Measurements from ENCODE around the gene PRRG1. TPM values are rescaled to one million over a fixed set of nuclear protein-coding genes. Genes with fewer than 3 reads are reported as not detected.
"Not testable (repeated sequence)": the region's sequence is repeated elsewhere in the genome, so short reads cannot be mapped to it uniquely, and the experiment has no call there.

The PRRG1 gene
- total RNA-seq, 2 experiments from 2014 or later = not detected

GRCh38 chrX:37371578-37371991, 22.4 kb downstream of the PRRG1 start:
- ChIA-PET CTCF (no interaction called here), POLR2A (no interaction called here)

- CTCF ChIA-PET = no interaction called here
- POLR2A ChIA-PET = no interaction called here
Observed at GRCh38 chrX:37378404-37378803, 29.2 kb downstream of the PRRG1 start.

DNA sequence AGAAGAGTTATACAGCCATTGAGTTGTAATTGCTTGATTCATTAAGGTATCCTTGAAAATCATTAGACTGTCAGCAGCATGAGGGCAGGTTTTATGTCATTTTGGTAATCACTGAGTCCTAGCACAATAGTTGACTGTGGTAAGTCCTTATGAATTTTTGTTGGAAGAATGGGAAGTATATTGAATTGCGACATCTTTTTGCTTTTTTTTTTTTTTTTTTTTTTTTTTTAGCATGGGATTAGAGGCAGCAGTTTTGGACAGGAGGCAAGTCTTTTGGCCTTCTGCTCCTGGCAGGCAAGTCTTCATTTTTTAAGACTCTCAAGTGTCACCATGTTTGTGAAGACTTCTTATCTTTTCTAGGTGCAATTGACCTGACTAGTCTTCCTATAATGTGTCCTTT, 29.7 kb downstream of the PRRG1 start:
- ChIA-PET CTCF (no interaction called here), POLR2A (no interaction called here)

GRCh38 chrX:37380256-37380655, 31.1 kb downstream of the PRRG1 start:
- ChIA-PET CTCF (no interaction called here), POLR2A (no interaction called here)

DNA sequence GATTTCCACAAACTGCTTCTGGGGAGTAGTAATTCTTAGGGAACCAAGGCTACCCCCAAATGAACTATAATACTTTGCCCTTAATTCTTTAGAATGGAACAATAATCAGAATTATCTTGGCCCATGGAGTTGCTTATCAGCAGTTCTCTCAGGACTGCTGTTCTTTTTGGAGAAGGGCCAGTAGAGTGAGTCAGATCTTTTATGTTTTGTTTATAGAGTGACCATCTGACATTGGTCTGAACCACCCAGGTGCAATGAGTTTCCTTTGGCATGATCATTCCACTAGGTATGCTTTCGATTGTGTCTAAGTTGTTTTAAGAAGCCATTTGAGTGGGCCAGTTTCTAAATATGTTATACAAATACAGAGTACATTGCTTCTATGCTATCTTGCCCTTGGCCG, 31.8 kb downstream of the PRRG1 start:
- CTCF ChIA-PET = no interaction called here
- POLR2A ChIA-PET = no interaction called here

GRCh38 chrX:37383313-37383712, 34.1 kb downstream of the PRRG1 start:
- CTCF ChIA-PET = no interaction called here

DNA sequence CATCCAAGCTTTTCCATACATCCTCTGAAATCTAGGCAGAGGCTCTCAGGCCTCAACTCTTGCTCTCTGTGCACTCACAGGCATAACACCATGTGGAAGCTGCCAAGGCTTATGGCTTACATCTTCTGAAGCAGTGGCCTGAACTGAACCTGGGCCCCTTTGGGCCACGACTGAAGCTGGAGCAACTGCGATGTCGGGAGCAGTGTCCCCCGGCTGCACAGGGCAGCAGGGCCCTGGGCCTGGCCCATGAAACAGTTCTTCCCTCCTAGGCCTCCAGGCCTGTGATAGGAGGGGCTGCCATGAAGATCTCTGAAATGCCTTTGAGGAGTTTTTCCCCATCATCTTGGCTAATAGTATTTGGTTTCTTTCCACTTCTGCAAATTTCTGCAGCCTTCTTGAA, 39.2 kb downstream of the PRRG1 start:
- ChIA-PET CTCF (no interaction called here), POLR2A (no interaction called here)

More at GRCh38 chrX:37383313-37383712, 34.1 kb downstream of the PRRG1 start:
- POLR2A ChIA-PET = no interaction called here

- POLR2A ChIA-PET = no interaction called here
- CTCF ChIA-PET = no interaction called here
Observed at GRCh38 chrX:37405956-37406355, 56.8 kb downstream of the PRRG1 start.

- CTCF ChIA-PET = no interaction called here
- POLR2A ChIA-PET = no interaction called here
Observed at GRCh38 chrX:37407736-37408135, 58.6 kb downstream of the PRRG1 start.

- ChIA-PET CTCF (no interaction called here), POLR2A (no interaction called here)
Observed at GRCh38 chrX:37409278-37409677, 60.1 kb downstream of the PRRG1 start.

GRCh38 chrX:37420185-37420584, 71.0 kb downstream of the PRRG1 start:
- POLR2A ChIA-PET = no interaction called here
- CTCF ChIA-PET = no interaction called here

- CTCF ChIA-PET = no interaction called here
- POLR2A ChIA-PET = no interaction called here
Observed at GRCh38 chrX:37420756-37421155, 71.6 kb downstream of the PRRG1 start.

DNA sequence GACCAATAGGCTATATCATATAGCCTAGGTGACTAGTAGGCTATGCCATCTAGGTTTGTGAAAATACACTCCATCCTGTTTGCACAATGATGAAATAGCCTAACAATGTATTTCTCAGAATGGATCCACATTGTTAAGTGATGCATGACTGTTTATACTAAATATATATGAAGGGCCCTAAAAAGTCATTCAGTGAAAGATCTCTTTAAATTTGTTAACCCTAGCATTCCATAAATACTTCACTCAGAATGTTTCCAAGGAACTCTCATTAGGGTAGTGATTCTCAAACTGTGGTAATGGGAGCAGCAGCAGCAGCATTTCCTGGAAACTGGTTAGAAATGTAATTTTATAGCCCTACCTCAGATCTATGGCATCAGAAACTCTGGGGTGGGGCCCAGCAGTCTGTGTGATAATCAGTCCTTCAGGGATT, 74.9 kb downstream of the PRRG1 start:
- ChIA-PET CTCF (no interaction called here), POLR2A (no interaction called here)

GRCh38 chrX:37425370-37425769, 76.2 kb downstream of the PRRG1 start:
- CTCF ChIA-PET = no interaction called here
- POLR2A ChIA-PET = no interaction called here

- POLR2A ChIA-PET = not testable (repeated sequence)
Observed at GRCh38 chrX:37428962-37429361, 79.8 kb downstream of the PRRG1 start.

DNA sequence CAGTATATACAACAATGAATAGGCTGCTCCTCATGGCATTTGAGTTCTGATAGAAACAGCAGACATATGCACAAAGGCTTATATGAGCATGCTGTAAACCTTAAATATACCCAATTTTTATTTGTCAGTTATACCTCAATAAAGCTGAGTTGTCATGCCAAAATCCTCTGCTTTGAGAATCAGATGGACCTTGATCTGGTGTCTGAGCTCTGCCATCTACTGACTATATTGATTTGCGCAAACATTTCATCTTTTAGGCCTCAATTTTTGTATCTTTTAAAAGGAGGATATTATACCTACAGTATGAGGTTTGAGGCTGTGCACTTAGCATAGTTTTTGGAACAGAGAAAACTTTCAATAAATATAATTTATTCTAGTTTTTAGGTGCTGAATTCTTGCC, 85.2 kb downstream of the PRRG1 start:
- CTCF ChIA-PET = no interaction called here

More at GRCh38 chrX:37428962-37429361, 79.8 kb downstream of the PRRG1 start:
- CTCF ChIA-PET = not testable (repeated sequence)

GRCh38 chrX:37437160-37437559, 88.0 kb downstream of the PRRG1 start:
- CTCF ChIA-PET = no interaction called here
- POLR2A ChIA-PET = no interaction called here

More for the DNA sequence above, 85.2 kb downstream of the PRRG1 start:
- POLR2A ChIA-PET = no interaction called here

DNA sequence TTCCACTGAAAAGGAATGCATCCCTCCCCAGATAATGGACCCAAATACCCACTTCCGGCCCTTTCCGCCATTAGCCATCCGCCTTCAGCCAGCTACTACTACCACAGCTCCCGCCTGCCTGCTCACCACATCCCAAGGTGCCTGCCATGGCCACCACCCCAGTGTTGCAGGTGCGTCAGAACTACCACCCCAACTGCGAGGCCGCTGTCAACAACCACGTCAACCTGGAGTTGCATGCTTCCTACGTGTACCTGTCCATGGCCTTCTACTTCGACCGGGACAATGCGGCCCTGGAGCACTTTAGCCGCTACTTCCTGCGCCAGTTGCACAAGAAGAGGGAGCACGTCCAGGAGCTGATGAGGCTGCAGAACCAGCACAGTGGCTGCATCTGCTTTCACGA, 92.2 kb downstream of the PRRG1 start:
- ChIA-PET POLR2A (no interaction called here), CTCF (no interaction called here)

- POLR2A ChIA-PET = no interaction called here
Observed at GRCh38 chrX:37445182-37445581, 96.0 kb downstream of the PRRG1 start.

GRCh38 chrX:37453821-37454220, 104.7 kb downstream of the PRRG1 start:
- CTCF ChIA-PET = no interaction called here
- POLR2A ChIA-PET = no interaction called here

More at GRCh38 chrX:37445182-37445581, 96.0 kb downstream of the PRRG1 start:
- CTCF ChIA-PET = no interaction called here

DNA sequence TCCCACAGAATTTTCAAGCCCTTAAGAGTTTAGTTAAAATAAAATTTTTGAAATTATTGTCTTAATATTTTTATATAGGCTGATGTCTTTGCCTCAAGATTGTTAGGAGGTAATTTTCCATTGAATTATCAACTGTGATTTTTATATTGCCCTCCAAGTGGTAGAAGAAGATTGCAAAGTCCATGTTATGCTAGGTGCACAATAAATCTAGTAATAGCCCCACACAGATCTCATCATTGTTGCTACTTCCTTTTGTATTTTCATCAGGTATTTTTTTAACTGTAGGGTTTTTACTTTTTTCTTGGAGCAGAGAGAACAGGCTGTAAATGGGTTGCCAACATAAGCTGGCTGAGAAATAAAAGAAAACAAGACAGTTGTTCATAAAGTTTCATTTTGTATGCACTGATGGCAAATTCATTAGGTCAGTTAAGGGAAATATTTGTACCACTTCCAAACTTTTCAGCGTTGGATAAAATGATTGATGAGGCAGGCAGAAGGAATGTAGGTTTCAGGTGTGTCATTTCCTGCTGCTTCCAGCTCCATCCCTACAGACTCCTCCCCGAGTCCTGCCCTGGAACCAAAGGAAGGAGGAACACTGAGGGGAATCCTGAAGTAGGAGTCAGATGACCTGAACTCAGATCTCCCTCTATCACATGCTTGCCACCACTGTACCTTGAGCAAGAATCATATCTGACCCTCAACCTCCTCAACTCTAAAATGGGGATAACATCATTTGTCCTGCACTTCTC, 105.5 kb downstream of the PRRG1 start:
- POLR2A ChIA-PET = no interaction called here
- CTCF ChIA-PET = no interaction called here

- POLR2A ChIA-PET = no interaction called here
- CTCF ChIA-PET = no interaction called here
Observed at GRCh38 chrX:37455381-37455780, 106.2 kb downstream of the PRRG1 start.

All from activated CD8-positive, alpha-beta memory T cell treated with anti-CD3 and anti-CD28 coated beads for 36 hours (primary cell).